GM21367 (cell line): ENCODE data around the gene DAB2IP.

Experiments used
- ATAC-seq: cut with Tn5 transposase; IDR thresholded peaks from one replicate; pipeline ENCODE4 v1.9.1; 2021; ENCODE audit not compliant: unreplicated experiment

Gene DAB2IP

GRCh38 chr9:121700832-121701419 is 49.5 kb downstream of the DAB2IP start:
- ATAC-seq: no peak

GRCh38 chr9:121701736-121702261 is 50.4 kb downstream of the DAB2IP start:
- no peak for ATAC-seq

- no peak for ATAC-seq
These were observed 51.7 kb downstream of the DAB2IP start for GRCh38 chr9:121703014-121703734.

- ATAC-seq: no peak
These were observed 52.8 kb downstream of the DAB2IP start for GRCh38 chr9:121704281-121704680.

- no peak for ATAC-seq
These were observed 54.8 kb downstream of the DAB2IP start for GRCh38 chr9:121706149-121706750.

GRCh38 chr9:121707477-121708424 is 56.3 kb downstream of the DAB2IP start:
- ATAC-seq: peak; percentile 91

- ATAC-seq: no peak
These were observed 57.5 kb downstream of the DAB2IP start for GRCh38 chr9:121708768-121709488.

GRCh38 chr9:121709798-121710197 is 58.4 kb downstream of the DAB2IP start:
- ATAC-seq: no peak

GRCh38 chr9:121711281-121711680 is 59.8 kb downstream of the DAB2IP start:
- no peak for ATAC-seq

- ATAC-seq: no peak
These were observed 60.4 kb downstream of the DAB2IP start for GRCh38 chr9:121711797-121712196.

GRCh38 chr9:121713400-121714070 is 62.1 kb downstream of the DAB2IP start:
- no peak for ATAC-seq

GRCh38 chr9:121714075-121714705 is 62.8 kb downstream of the DAB2IP start:
- ATAC-seq: no peak

- ATAC-seq: no peak
These were observed 63.4 kb downstream of the DAB2IP start for GRCh38 chr9:121714873-121715272.

GRCh38 chr9:121717141-121717991 is 65.9 kb downstream of the DAB2IP start:
- no peak for ATAC-seq

- no peak for ATAC-seq
These were observed 66.7 kb downstream of the DAB2IP start for GRCh38 chr9:121718084-121718483.

- ATAC-seq: no peak
These were observed 67.1 kb downstream of the DAB2IP start for GRCh38 chr9:121718501-121718900.

GRCh38 chr9:121720311-121721057 is 69.0 kb downstream of the DAB2IP start:
- ATAC-seq: no peak

- ATAC-seq: no peak
These were observed 69.6 kb downstream of the DAB2IP start for GRCh38 chr9:121721058-121721350.
